Astrocyte of the hippocampus (primary cell): ENCODE results near the gene CNOT2.

Experiments used
- DNase-seq: peaks from one replicate; pipeline ENCODE4 v3.0.0; 2011; ENCODE audit warnings: low read depth, low spot score

The CNOT2 gene

GRCh38 chr12:70242695-70243509 is at the start of gene CNOT2:
CNOT2 (plus strand) TSS chr12:70243433; CDS start chr12:70278227, 34,794 bp downstream.
- DNase-seq = peak; percentile 92

- no peak for DNase-seq
Observed at GRCh38 chr12:70194076-70194475, 49.2 kb upstream of the CNOT2 start.

GRCh38 chr12:70196811-70197281 is 46.4 kb upstream of the CNOT2 start:
- no peak for DNase-seq

- no peak for DNase-seq
Observed at GRCh38 chr12:70197345-70197744, 45.9 kb upstream of the CNOT2 start.

GRCh38 chr12:70213707-70214106 is 29.5 kb upstream of the CNOT2 start:
- DNase-seq = no peak

- no peak for DNase-seq
Observed at GRCh38 chr12:70214972-70215617, 28.1 kb upstream of the CNOT2 start.

GRCh38 chr12:70217416-70217815 is 25.8 kb upstream of the CNOT2 start:
- DNase-seq = no peak

GRCh38 chr12:70221626-70222025 is 21.6 kb upstream of the CNOT2 start:
- DNase-seq = no peak

- DNase-seq = no peak
Observed at GRCh38 chr12:70227911-70228310, 15.3 kb upstream of the CNOT2 start.

- DNase-seq = no peak
Observed at GRCh38 chr12:70230934-70231606, 12.2 kb upstream of the CNOT2 start.

- DNase-seq = no peak
Observed at GRCh38 chr12:70236990-70237389, 6.2 kb upstream of the CNOT2 start.

GRCh38 chr12:70240673-70241072 is 2.6 kb upstream of the CNOT2 start:
- no peak for DNase-seq

GRCh38 chr12:70241845-70242244 is 1.4 kb upstream of the CNOT2 start:
- DNase-seq = no peak

- peak; percentile 81 for DNase-seq
Observed at GRCh38 chr12:70243510-70244371, 508 bp downstream of the CNOT2 start.

GRCh38 chr12:70244409-70244808 is 1.2 kb downstream of the CNOT2 start:
- no peak for DNase-seq

GRCh38 chr12:70245458-70245857 is 2.2 kb downstream of the CNOT2 start:
- DNase-seq = no peak

GRCh38 chr12:70246580-70246979 is 3.3 kb downstream of the CNOT2 start:
- no peak for DNase-seq

- no peak for DNase-seq
Observed at GRCh38 chr12:70247653-70248199, 4.5 kb downstream of the CNOT2 start.

GRCh38 chr12:70248876-70249275 is 5.6 kb downstream of the CNOT2 start:
- no peak for DNase-seq

- no peak for DNase-seq
Observed at GRCh38 chr12:70249903-70250302, 6.7 kb downstream of the CNOT2 start.

- no peak for DNase-seq
Observed at GRCh38 chr12:70251226-70251625, 8.0 kb downstream of the CNOT2 start.
